ENCODE measurements around the gene NCAN. TPM values are rescaled to one million over a fixed set of nuclear protein-coding genes. Genes with fewer than 3 reads are reported as not detected.

The NCAN gene
- total and polyA plus RNA-seq, 9 of the 15 experiments (the other 6 are each of a cell fraction or from before 2014, with no cell fraction given): 0.04 TPM; not detected in 8

- ATAC-seq: peak; percentile 95
Measured at GRCh38 chr19:19269952-19270694, 58.4 kb downstream of the NCAN start.

More at GRCh38 chr19:19269952-19270694, 58.4 kb downstream of the NCAN start:
- DNase-seq (ENCODE audit: extremely low read depth in 1 of 4, low spot score in 3 of 4) (peak; percentile 68 to 95 (median 89)), FAIRE-seq (peak; percentile 78)
- 14% methylated on average over 18 of the region's 18 CpGs for WGBS (ENCODE audit: insufficient coverage, low coverage, missing lambda C conversion rate)
- peaks cover 2 to 13% of the 10 kb centered on the region in 2 experiments; a peak in 3 of 5 replicates for H3K4me1 ChIP-seq (replicated peaks in 1 of 2; ENCODE audit: control insufficient read depth in 2 of 2, insufficient read depth in 2 of 2, low read length in 2 of 2)
- H3K79me2 ChIP-seq (ENCODE audit: control insufficient read depth, insufficient read depth, low read length): no peaks in the 10 kb centered on the region
- intact Hi-C loops (cut with micrococcal nuclease) (no loop called here), in situ Hi-C loops (cut with MboI) (no loop called here)
- peaks cover 0 to 19% of the 10 kb centered on the region in 2 experiments; a peak in 3 of 5 replicates for H3K27me3 ChIP-seq (ENCODE audit: control insufficient read depth in 2 of 2, insufficient read depth in 2 of 2, low read length in 2 of 2)
- H2AFZ ChIP-seq (ENCODE audit: low read depth, low read length): no peak overlapping the region
- peak overlapping the region in 1 of 2 experiments; percentile 50; a peak in 1 of 4 replicates for H3K9ac ChIP-seq (ENCODE audit: insufficient read depth in 1 of 2, low read depth in 2 of 2, low read length in 2 of 2)
- H3K9me1 ChIP-seq (ENCODE audit: control insufficient read depth, insufficient read depth, low read length): peaks cover 4% of the 10 kb centered on the region
- TF ChIP-seq BHLHE40 (IDR thresholded peaks at IDR 0.05; ENCODE audit: low read length) (no peak), EGR1 (conservative IDR thresholded peaks at IDR 0.05) (peak; percentile 88)
- TF ChIP-seq, protein P1, sequence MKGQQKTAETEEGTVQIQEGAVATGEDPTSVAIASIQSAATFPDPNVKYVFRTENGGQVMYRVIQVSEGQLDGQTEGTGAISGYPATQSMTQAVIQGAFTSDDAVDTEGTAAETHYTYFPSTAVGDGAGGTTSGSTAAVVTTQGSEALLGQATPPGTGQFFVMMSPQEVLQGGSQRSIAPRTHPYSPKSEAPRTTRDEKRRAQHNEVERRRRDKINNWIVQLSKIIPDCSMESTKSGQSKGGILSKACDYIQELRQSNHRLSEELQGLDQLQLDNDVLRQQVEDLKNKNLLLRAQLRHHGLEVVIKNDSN (CRISPR knock-in tag; IDR thresholded peaks at IDR 0.05): peak; percentile 58
- TF ChIP-seq, protein P2, sequence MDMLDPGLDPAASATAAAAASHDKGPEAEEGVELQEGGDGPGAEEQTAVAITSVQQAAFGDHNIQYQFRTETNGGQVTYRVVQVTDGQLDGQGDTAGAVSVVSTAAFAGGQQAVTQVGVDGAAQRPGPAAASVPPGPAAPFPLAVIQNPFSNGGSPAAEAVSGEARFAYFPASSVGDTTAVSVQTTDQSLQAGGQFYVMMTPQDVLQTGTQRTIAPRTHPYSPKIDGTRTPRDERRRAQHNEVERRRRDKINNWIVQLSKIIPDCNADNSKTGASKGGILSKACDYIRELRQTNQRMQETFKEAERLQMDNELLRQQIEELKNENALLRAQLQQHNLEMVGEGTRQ (CRISPR knock-in tag; IDR thresholded peaks at IDR 0.05): 0 out of 2 replicates have a peak, but pooled peaks have one; percentile 13
- no peak overlapping the region for H3K4me2 ChIP-seq (ENCODE audit: insufficient read depth, low read length)
- BruUV-seq (replicated peaks): no TSS peak
- H4K20me1 ChIP-seq (replicated peaks; ENCODE audit: control insufficient read depth, insufficient read depth, low read length): 0 out of 2 replicates have a peak, but pooled peaks cover 6% of the 10 kb centered on the region
- POLR2A ChIA-PET: interaction anchor here (0.6 to 1.3 kb wide), 2 partner anchors 36 to 377 kb away, joined by 3 to 4 read pairs; no protein-coding TSS in a partner anchor
- H3K27ac ChIP-seq (ENCODE audit: extremely low read depth, low read depth, low read length): no peak overlapping the region
- H3K4me3 ChIP-seq: no peak overlapping the region
- CTCF ChIA-PET (ENCODE audit: low intra/inter-chr PET ratio): no interaction called here
- H3K36me3 ChIP-seq (ENCODE audit: control insufficient read depth, insufficient read depth, low read length): no peaks in the 10 kb centered on the region; the same call in 2 of the 3 replicates
- H3K9me3 ChIP-seq (replicated peaks; ENCODE audit: control insufficient read depth, insufficient read depth, low read depth, low read length): no peaks in the 10 kb centered on the region

All from K562 (cell line).